GM10266 (cell line): ENCODE measurements around the gene ARHGEF37.
A peak's percentile ranks its signal among the peaks of the same experiment; 100 is the strongest.
"Not testable (repeated sequence)": the region's sequence is repeated elsewhere in the genome, so short reads cannot be mapped to it uniquely, and the experiment has no call there.

ENCODE experiments used
- DNase-seq: peaks from one replicate; pipeline ENCODE4 v3.0.0; 2012; ENCODE audit errors: extremely low spot score
- TF ChIP-seq, protein P1 (sequence below): IDR thresholded peaks from 2 replicates; pipeline ENCODE4 v1.5.1; 2012; ENCODE audit warnings: mild to moderate bottlenecking, low read depth; ENCODE audit not compliant: control insufficient read depth, insufficient read depth; ENCODE audit errors: missing control alignments

The ARHGEF37 gene

GRCh38 chr5:149666212-149666852 is 85.0 kb downstream of the ARHGEF37 start:
- DNase-seq = no peak
- TF ChIP-seq, protein P1, sequence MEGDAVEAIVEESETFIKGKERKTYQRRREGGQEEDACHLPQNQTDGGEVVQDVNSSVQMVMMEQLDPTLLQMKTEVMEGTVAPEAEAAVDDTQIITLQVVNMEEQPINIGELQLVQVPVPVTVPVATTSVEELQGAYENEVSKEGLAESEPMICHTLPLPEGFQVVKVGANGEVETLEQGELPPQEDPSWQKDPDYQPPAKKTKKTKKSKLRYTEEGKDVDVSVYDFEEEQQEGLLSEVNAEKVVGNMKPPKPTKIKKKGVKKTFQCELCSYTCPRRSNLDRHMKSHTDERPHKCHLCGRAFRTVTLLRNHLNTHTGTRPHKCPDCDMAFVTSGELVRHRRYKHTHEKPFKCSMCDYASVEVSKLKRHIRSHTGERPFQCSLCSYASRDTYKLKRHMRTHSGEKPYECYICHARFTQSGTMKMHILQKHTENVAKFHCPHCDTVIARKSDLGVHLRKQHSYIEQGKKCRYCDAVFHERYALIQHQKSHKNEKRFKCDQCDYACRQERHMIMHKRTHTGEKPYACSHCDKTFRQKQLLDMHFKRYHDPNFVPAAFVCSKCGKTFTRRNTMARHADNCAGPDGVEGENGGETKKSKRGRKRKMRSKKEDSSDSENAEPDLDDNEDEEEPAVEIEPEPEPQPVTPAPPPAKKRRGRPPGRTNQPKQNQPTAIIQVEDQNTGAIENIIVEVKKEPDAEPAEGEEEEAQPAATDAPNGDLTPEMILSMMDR = no peak

DNA sequence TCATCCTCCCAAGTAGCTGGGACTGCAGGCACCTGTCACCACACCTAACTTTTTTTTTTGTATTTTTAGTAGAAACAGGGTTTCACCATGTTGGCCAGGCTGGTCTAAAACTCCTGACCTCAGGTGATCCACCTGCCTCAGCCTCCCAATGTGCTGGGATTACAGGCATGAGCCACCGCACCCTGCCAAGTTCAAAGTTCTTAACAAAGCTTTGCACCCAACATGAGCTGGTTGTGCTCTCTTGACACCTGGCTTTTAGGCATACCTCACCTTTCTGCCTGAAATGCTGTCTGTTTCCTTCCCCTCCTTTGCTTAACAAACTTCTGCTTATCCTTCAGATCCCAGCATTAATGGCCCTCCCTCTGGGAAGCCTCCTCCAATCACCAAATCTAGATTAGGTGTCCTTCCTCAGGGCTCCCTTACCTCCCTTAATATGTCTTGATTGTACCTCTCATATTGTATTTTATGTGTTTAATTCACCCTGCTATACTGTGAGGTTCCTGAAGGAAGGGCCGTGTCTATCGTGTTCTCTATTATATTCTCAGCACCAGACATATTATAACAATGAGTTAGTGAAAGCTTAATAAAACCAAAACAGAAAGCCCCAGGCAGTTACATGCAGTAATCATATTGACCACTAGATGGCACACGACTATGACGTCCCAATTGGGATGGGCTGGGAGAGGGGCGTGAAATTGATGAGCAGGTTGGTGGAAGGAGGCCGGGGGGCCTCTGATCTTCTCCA is 86.0 kb downstream of the ARHGEF37 start:
- TF ChIP-seq, protein P1 = peak; percentile 68
- peak; percentile 71 for DNase-seq

- no peak for DNase-seq
- TF ChIP-seq, protein P1 = no peak
Observed at GRCh38 chr5:149667829-149668330, 86.6 kb downstream of the ARHGEF37 start.

DNA sequence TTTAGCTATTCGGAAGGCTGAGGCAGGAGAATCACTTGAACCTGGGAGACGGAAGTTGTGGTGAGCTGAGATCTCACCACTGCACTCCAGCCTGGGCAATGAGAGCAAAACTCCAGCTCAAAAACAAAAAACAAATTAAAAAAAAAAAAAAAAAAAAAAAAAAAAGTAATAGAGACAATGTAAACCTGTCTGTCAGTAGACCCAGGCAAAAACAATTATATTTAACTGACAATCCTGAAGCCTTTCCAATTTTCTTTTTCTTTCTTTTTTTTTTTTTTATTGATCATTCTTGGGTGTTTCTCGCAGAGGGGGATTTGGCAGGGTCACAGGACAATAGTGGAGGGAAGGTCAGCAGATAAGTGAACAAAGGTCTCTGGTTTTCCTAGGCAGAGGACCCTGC is 88.0 kb downstream of the ARHGEF37 start:
- not testable (repeated sequence) for DNase-seq

DNA sequence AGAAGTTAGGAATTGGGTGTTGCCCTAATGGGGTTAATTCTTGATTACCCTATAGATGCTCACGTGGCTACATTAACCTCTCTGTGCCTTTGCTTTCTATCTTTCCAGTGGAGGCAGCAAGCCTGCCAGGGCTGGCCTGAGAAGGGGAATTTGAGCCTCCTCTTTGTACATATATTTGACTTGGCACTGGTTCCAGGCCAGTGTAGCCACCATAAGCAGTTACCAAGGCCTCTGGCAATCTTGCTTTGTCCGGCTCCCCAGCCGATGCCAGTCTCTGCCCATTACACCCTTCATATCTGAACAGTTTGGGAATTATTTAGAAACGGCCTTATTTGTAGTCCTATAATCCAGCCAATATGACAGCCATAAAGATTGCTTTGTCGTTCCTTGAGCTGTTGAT is 90.2 kb downstream of the ARHGEF37 start:
- DNase-seq = no peak
- TF ChIP-seq, protein P1 = no peak

- TF ChIP-seq, protein P1 = no peak
- DNase-seq = no peak
Observed at GRCh38 chr5:149672701-149673476, 91.6 kb downstream of the ARHGEF37 start.

- TF ChIP-seq, protein P1 = no peak
- peak; percentile 65 for DNase-seq
Observed at GRCh38 chr5:149674686-149675085, 93.4 kb downstream of the ARHGEF37 start.
